Esophagus muscularis mucosa (tissue), 4 donors: ENCODE results near the gene ZCCHC17. TPM values are rescaled to one million over a fixed set of nuclear protein-coding genes. Genes with fewer than 3 reads are reported as not detected.

Experiments
- DNase-seq: peaks from one replicate; pipeline ENCODE4 v3.0.0-alpha.2; 2017; ENCODE audit errors: extremely low spot score
- H3K27ac ChIP-seq, 4 donors: fragments of 200-600 bp; sonication (generic); replicated peaks in 1 of 4; 1 replicate in 3 of 4; 2 replicates in 1 of 4; pipeline ENCODE4 v1.5.1; 2016 to 2019; ENCODE audit warnings: mild to moderate bottlenecking in 1 of 4
- H3K27me3 ChIP-seq, 4 donors: fragments of 200-600 bp; sonication (generic); one replicate each; pipeline versions ENCODE4 v1.5.1 to v1.6.0; 2016 to 2019
- H3K36me3 ChIP-seq, 4 donors: fragments of 200-600 bp; sonication (generic); one replicate each; pipeline ENCODE4 v1.5.1; 2016 to 2019
- H3K4me1 ChIP-seq, 4 donors: fragments of 200-600 bp; sonication (generic); one replicate each; pipeline ENCODE4 v1.5.1; 2016 to 2019
- H3K4me3 ChIP-seq, 4 donors: fragments of 200-600 bp; sonication (generic); 1 replicate in 2 of 4; 2 replicates in 2 of 4; pipeline ENCODE4 v1.5.1; 2016 to 2019; ENCODE audit warnings: mild to moderate bottlenecking in 4 of 4, moderate library complexity in 1 of 4
- H3K9me3 ChIP-seq, 4 donors: fragments of 200-600 bp; sonication (generic); 1 replicate in 3 of 4; 2 replicates in 1 of 4; pipeline ENCODE4 v1.5.1; 2016 to 2019
- EP300 ChIP-seq: sonication (generic); formaldehyde crosslinking; IDR thresholded peaks from one replicate; pipeline ENCODE4 v1.6.1; 2017; ENCODE audit warnings: antibody characterized with exemption
- POLR2A ChIP-seq: fragments of 450-650 bp; IDR thresholded peaks from one replicate; pipeline ENCODE4 v1.6.1; 2017; ENCODE audit warnings: antibody characterized with exemption, moderate library complexity, mild to moderate bottlenecking, low read depth
- POLR2AphosphoS5 ChIP-seq, 2 donors: sonication (generic); formaldehyde crosslinking; IDR thresholded peaks; one replicate each; pipeline ENCODE4 v1.6.1; 2017; ENCODE audit warnings: antibody characterized with exemption in 2 of 2
- WGBS: methylation state at CpG from one replicate; pipeline ENCODE4 v1.1.5; 2018; 5-methylcytosine and 5-hydroxymethylcytosine counted together
- intact Hi-C: fragments of 100-400 bp; cut with DNase I; formaldehyde crosslinking; loops from one replicate; pipeline ENCODE4 v1.15.1; 2023
- total RNA-seq, 4 donors: library from RNA; depleted of rRNA; stranded (reverse); fragments of >200 nt; gene quantifications; one replicate each; pipeline versions ENCODE4 v1.1.0 to v1.2.1, GENCODE V29; 2016
- TF ChIP-seq, protein P1 (sequence below), 3 experiments: fragments of 200-600 bp in 2 of 3; fragments of 450-650 bp in 1 of 3; sonication (generic) in 2 of 3; IDR thresholded peaks; one replicate each; pipeline ENCODE4 v1.5.1; 2017 to 2019; ENCODE audit warnings: antibody characterized with exemption in 3 of 3, mild to moderate bottlenecking in 2 of 3, moderate library complexity in 1 of 3

The ZCCHC17 gene
- total RNA-seq, 4 donors from 2014 or later: 20.9 to 29.6 (median 26.1) TPM

DNA sequence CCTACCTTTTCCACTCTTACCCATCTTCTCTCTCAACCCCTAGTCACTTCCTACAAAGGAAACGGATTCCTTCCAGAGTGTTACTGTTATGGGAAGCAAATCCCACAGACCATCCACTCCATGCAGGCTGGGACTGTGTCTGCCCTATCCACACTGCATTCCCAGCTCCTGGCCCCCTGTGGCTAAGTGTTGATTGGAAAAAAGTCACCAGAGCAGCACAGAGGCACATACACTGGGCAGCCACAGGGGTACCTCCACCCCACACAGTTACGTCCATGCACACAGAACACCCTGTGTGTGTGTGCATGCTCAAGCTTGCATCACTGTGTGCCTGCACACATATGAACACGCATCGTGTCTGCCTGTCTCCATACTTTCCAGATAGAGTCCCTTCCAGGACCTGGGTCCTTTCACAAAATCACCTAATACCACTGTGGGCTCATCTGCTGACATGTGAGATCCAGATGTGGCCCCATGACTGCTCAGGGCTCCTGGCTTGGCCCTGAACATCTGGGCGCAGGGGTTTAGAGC is 112.0 kb downstream of the ZCCHC17 start:
- intact Hi-C loops: no loop called here
- Histone ChIP-seq H3K9me3 (no peaks in the 10 kb centered on the region), H3K27ac (no peak overlapping the region), H3K4me3 (no peak overlapping the region), H3K4me1 (peaks cover 9 to 17% (median 14%) of the 10 kb centered on the region in 4 donors), H3K36me3 (no peaks in the 10 kb centered on the region), H3K27me3 (peaks cover 0 to 23% (median 4%) of the 10 kb centered on the region in 4 donors)
- DNase-seq: no peak
- no peak for TF ChIP-seq POLR2A
- no peak for TF ChIP-seq EP300
- TF ChIP-seq, protein P1, sequence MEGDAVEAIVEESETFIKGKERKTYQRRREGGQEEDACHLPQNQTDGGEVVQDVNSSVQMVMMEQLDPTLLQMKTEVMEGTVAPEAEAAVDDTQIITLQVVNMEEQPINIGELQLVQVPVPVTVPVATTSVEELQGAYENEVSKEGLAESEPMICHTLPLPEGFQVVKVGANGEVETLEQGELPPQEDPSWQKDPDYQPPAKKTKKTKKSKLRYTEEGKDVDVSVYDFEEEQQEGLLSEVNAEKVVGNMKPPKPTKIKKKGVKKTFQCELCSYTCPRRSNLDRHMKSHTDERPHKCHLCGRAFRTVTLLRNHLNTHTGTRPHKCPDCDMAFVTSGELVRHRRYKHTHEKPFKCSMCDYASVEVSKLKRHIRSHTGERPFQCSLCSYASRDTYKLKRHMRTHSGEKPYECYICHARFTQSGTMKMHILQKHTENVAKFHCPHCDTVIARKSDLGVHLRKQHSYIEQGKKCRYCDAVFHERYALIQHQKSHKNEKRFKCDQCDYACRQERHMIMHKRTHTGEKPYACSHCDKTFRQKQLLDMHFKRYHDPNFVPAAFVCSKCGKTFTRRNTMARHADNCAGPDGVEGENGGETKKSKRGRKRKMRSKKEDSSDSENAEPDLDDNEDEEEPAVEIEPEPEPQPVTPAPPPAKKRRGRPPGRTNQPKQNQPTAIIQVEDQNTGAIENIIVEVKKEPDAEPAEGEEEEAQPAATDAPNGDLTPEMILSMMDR (IDR thresholded peaks at IDR 0.05): no peak
- WGBS: 94% methylated on average over 5 of the region's 5 CpGs

DNA sequence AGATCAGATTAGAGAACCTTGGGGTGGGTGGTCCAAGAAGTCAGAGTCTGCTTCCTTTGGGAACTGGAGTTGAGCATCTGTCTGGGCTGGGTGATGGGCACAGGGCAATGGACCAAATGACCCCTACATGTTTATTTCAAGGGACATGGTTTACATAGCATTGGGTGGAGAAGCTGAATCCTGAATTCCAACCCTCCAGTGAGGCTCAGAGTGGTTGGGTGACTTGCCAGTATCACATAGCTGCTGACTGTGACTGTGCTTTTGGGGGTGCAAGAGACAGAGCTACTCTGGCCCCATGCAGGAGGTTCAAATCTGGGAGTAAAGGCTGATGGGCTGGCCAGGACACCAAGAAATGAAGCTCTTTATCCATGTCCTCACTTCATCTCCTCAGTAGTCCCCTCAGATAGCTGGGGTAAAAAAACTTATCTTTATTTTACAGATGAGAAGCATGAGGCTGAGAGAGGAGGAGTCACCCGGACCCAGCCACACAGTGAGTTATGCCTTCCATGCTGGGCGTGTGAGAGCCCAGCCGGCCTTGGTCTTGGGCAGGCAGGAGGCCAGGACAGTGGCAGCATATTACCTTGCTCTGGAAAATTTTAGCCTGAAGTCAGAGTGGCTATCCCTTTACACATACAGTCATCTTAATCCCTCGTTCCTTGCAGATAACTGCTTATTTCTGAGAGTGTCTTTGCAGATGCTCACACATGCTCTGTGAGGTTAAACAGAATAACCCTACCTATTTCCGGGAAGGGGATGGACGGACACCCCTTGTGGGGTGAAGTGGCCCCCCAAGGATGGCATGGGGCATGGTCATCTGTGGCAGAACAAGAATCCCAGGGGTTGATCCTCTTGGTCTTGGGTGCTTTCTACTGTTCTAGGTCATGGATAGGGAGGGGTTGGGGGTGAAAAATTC is 113.4 kb downstream of the ZCCHC17 start:
- intact Hi-C loops: no loop called here
- Histone ChIP-seq H3K4me3 (no peak overlapping the region), H3K9me3 (no peaks in the 10 kb centered on the region), H3K36me3 (no peaks in the 10 kb centered on the region), H3K4me1 (peaks cover 11 to 21% (median 19%) of the 10 kb centered on the region in 4 donors), H3K27ac (no peak overlapping the region), H3K27me3 (peaks cover 0 to 25% (median 4%) of the 10 kb centered on the region in 4 donors)
- TF ChIP-seq EP300 (no peak), POLR2A (no peak)
- WGBS: 86% methylated on average over 6 of the region's 6 CpGs
- no peak for DNase-seq

DNA sequence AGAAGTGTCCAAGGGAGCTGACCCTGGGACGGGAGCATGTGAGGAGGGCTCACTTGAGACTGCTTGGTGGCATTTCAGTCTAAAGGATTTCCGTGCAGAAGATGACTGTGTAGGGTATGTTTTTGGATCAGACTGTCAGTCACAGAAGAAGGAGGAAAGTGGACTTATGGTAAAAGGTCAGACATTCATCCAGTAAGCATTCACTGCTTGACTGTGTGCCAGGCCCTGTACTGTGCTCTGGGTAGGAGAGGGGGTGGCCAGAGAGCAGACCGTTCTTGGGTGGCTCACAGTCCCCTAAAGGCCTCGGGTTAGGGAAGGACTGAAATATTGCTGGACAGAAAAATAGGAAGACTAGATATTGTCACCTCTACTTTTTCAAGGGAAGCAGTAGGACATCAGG is 114.0 kb downstream of the ZCCHC17 start:
- WGBS: 84% methylated on average over 4 of the region's 4 CpGs
- Histone ChIP-seq H3K9me3 (no peaks in the 10 kb centered on the region), H3K27ac (no peak overlapping the region), H3K4me3 (no peak overlapping the region), H3K4me1 (peaks cover 11 to 21% (median 19%) of the 10 kb centered on the region in 4 donors), H3K27me3 (peaks cover 0 to 25% (median 4%) of the 10 kb centered on the region in 4 donors), H3K36me3 (no peaks in the 10 kb centered on the region)
- DNase-seq: no peak
- intact Hi-C loops: no loop called here
- TF ChIP-seq, protein P1 (IDR thresholded peaks at IDR 0.05): no peak
- TF ChIP-seq POLR2A (no peak), EP300 (no peak), POLR2AphosphoS5 (IDR thresholded peaks at IDR 0.05) (no peak)

DNA sequence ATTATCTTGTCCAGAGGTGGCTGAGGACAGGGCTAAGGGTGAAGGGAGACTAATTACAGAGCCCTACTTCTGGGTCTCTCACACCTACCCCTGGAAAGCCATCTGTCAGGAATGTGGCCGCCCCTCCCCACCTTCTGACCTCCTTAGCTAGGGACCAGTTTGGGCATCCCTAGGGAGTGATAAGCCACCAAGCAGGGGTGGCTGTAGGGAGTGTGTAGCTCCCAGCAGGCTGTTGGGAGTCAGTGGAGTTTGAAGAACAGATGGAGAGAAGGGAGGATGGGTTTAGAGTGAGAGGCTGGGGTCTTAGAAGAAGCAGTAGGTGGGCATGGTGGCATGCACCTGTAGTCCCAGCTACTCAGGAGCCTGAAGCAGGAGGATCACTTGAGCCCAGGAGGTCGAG is 115.4 kb downstream of the ZCCHC17 start:
- no peaks in the 10 kb centered on the region for H3K36me3 ChIP-seq
- DNase-seq: no peak
- peaks cover 11 to 21% (median 19%) of the 10 kb centered on the region in 4 donors for H3K4me1 ChIP-seq
- H3K27ac ChIP-seq: no peak overlapping the region
- WGBS: 69% methylated on average over 2 of the region's 2 CpGs
- peaks cover 0 to 25% (median 4%) of the 10 kb centered on the region in 4 donors for H3K27me3 ChIP-seq
- H3K4me3 ChIP-seq: peak overlapping the region in 1 of 4 donors; percentile 73
- TF ChIP-seq POLR2A (no peak), POLR2AphosphoS5 (IDR thresholded peaks at IDR 0.05) (no peak), EP300 (no peak)
- TF ChIP-seq, protein P1 (IDR thresholded peaks at IDR 0.05): no peak
- no peaks in the 10 kb centered on the region for H3K9me3 ChIP-seq
- intact Hi-C loops: no loop called here

DNA sequence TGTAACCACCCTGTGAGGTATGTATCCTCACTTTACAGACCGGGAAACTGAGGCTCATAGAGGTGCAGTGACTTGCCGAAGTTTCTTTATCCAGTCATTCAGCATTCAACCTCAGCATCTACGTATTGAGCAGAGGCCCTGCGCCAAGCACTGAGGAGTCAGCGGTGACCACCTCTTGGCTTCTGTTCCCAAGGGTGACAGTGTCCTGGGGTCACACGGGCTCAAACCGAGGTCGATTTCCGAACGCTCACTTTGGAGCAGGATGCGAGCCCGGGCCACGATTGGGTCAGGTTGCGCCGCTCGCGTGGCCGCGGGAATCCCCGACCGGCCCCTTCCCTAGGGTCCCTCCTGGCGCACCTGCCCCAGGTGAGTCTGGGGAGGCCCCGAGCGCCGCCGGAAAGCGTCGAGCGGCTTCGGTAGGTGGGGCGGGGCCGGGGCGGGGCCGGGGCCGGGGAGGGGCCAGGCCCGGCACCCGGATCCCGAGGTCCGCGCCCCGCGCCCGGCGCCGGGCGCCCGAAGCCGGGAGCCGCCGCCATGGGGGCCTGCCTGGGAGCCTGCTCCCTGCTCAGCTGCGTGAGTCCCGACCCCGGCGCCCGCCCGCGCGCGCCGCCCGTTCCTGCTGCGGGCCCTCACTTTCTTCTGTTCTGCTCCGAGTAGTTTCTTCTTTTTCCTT is 116.0 kb downstream of the ZCCHC17 start, which contains the start of gene SERINC2:
SERINC2 (plus strand) TSS at position 482 of the 673 bp plus-strand sequence; CDS start at position 535, 53 bp downstream.
- 6% methylated on average over 29 of the region's 63 CpGs for WGBS
- Histone ChIP-seq H3K27me3 (peaks cover 0 to 25% (median 4%) of the 10 kb centered on the region in 4 donors), H3K4me1 (peaks cover 11 to 21% (median 19%) of the 10 kb centered on the region in 4 donors), H3K4me3 (peak within 1 kb of the TSS; percentile 68 to 73 (median 70)), H3K36me3 (no peaks in the 10 kb centered on the region), H3K27ac (peak within 1 kb of the TSS in 3 of 4 donors; percentile 25 to 62 (median 54)), H3K9me3 (no peaks in the 10 kb centered on the region)
- no peak for DNase-seq
- TF ChIP-seq EP300 (no peak), POLR2A (no peak), POLR2AphosphoS5 (IDR thresholded peaks at IDR 0.05) (no peak)
- TF ChIP-seq, protein P1 (IDR thresholded peaks at IDR 0.05): no peak
- intact Hi-C loops: no loop called here
